Measurements from ENCODE around the gene EIF2B2.

DNA sequence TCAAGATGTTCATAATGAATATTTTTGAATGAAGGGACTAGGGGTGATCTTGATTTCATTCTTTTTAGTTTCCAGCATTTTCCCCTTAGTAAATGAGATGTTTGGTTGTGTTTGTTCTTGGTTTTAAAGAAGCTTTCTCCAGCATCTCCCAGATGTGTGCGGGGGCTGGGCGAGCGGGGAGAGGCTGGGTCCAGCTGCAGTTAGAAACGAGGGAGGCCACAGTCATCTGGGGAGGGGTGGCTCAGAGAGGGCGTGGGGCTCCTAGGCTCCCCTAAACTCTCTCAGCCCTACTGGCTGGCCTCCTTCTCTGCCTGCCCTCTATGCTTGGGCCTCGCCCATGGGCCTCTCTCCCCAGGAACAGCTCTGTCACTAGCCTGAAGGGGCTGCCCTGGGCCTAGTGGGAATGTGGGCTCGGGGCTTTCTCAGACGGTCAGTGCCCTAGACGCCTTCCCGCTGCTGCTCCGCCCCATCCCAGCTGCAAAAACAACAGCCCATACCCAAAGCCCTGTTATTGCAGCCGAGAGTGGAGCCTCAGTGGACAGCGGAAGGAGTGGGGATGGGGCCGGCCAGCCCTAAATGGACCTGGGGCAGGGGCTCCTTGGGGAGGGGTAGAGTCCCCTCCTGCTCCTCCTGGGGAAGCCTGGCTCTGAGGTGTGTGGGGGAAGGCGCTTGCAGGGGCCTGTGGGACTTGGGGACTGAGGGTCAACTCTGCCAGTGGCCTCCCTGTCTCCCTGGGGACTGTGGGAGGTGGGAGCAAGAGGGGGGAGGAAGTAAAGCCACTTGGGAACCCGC is 18.3 kb upstream of the EIF2B2 start:
- TF ChIP-seq CTCF (conservative IDR thresholded peaks at IDR 0.05 in 1 of 2, IDR thresholded peaks at IDR 0.05 in 1 of 2; ENCODE audit: extremely low read depth in 1 of 2, insufficient read depth in 1 of 2, low read depth in 1 of 2, low read length in 2 of 2), result no peak
- no peak for TF ChIP-seq EZH2 (IDR thresholded peaks at IDR 0.05; ENCODE audit: borderline replicate concordance, low read length)
